Gastroesophageal sphincter (tissue), 4 donors: Measurements from ENCODE around the gene FUT8. TPM values are rescaled to one million over a fixed set of nuclear protein-coding genes. Genes with fewer than 3 reads are reported as not detected.

ENCODE experiments used
- ATAC-seq: fragments of 150-250 bp; one replicate; pipeline ENCODE4 v1.9.1; 2016; ENCODE audit warnings: mild to moderate bottlenecking, moderate library complexity
- H3K27ac ChIP-seq, 4 donors: fragments of 200-600 bp; sonication (generic) in 3 of 4; 1 replicate in 3 of 4; 2 replicates in 1 of 4; pipeline ENCODE4 v1.5.1; 2016 to 2019
- H3K27me3 ChIP-seq: fragments of 200-600 bp; sonication (generic); one replicate; pipeline ENCODE4 v1.5.1; 2019
- H3K36me3 ChIP-seq, 2 donors: fragments of 200-600 bp; sonication (generic); one replicate each; pipeline ENCODE4 v1.5.1; 2019; ENCODE audit warnings: control low read depth in 1 of 2
- H3K4me1 ChIP-seq, 3 donors: fragments of 200-600 bp; sonication (generic); 1 replicate in 2 of 3; 2 replicates in 1 of 3; pipeline ENCODE4 v1.5.1; 2016 to 2019; ENCODE audit warnings: control low read depth in 2 of 3
- H3K4me3 ChIP-seq, 2 donors: fragments of 200-600 bp; sonication (generic); one replicate each; pipeline ENCODE4 v1.5.1; 2019; ENCODE audit warnings: mild to moderate bottlenecking in 1 of 2, moderate library complexity in 1 of 2
- H3K9me3 ChIP-seq, 3 donors: fragments of 200-600 bp; sonication (generic); one replicate each; pipeline ENCODE4 v1.5.1; 2017 to 2019; ENCODE audit warnings: control low read depth in 2 of 3
- CTCF ChIP-seq, 4 experiments: fragments of 200-600 bp in 2 of 4; fragments of 450-650 bp in 2 of 4; sonication (generic) in 1 of 4; IDR thresholded peaks; one replicate each; pipeline ENCODE4 v1.5.1; 2017 to 2019; ENCODE audit warnings: antibody characterized with exemption in 4 of 4, mild to moderate bottlenecking in 2 of 4, moderate library complexity in 2 of 4
- EP300 ChIP-seq: sonication (generic); formaldehyde crosslinking; IDR thresholded peaks from one replicate; pipeline ENCODE4 v1.6.1; 2017; ENCODE audit warnings: antibody characterized with exemption, mild to moderate bottlenecking
- POLR2A ChIP-seq, 2 donors: fragments of 450-650 bp; IDR thresholded peaks; one replicate each; pipeline ENCODE4 v1.6.1; 2017; ENCODE audit warnings: antibody characterized with exemption in 2 of 2, mild to moderate bottlenecking in 2 of 2, moderate library complexity in 1 of 2
- POLR2AphosphoS5 ChIP-seq: sonication (generic); formaldehyde crosslinking; IDR thresholded peaks from one replicate; pipeline ENCODE4 v1.6.1; 2017; ENCODE audit warnings: antibody characterized with exemption
- whole genome bisulfite sequencing, 2 donors: methylation state at CpG; one replicate each; pipeline ENCODE4 v1.1.5; 2018; ENCODE audit warnings: low coverage in 1 of 2; 5-methylcytosine and 5-hydroxymethylcytosine counted together
- total RNA-seq, 4 donors: library from RNA; depleted of rRNA; stranded (reverse); fragments of >200 nt; gene quantifications; one replicate each; pipeline ENCODE4 v1.1.0, GENCODE V29; 2016

The FUT8 gene
- total RNA-seq, 4 donors from 2014 or later = 16.9 to 35.2 (median 30.8) TPM

GRCh38 chr14:65487783-65488494 is 75.4 kb downstream of the FUT8 start:
- 90 to 100% methylated on average over 3 of the region's 4 CpGs for WGBS, 2 donors
- no peaks in the 10 kb centered on the region for H3K9me3 ChIP-seq
- H3K27ac ChIP-seq = no peak overlapping the region
- TF ChIP-seq POLR2AphosphoS5 (no peak), EP300 (no peak), CTCF (IDR thresholded peaks at IDR 0.05) (no peak), POLR2A (IDR thresholded peaks at IDR 0.05) (no peak)
- peaks cover 0 to 19% (median 0%) of the 10 kb centered on the region in 3 donors for H3K4me1 ChIP-seq
- H3K27me3 ChIP-seq = no peaks in the 10 kb centered on the region
- H3K36me3 ChIP-seq = no peaks in the 10 kb centered on the region
- no peak overlapping the region for H3K4me3 ChIP-seq
- ATAC-seq = no peak

DNA sequence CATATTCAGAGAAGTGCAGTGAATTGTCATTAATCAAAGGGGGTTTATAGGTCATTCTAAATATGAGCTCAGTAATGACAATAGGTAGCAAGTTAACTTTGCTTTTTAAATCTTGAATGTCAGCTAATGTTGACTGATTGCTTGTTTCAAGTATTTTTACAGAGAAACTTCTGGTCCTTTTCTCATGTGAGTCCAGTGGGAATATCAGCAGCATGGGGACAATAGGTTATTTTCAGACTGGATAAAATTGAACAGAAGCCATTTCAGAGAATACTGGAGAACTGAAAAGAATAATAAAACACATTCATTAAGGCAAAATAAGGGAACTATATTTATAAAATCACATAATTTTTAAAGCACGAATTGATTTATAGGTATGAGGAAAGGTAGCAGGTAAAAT is 78.7 kb downstream of the FUT8 start:
- TF ChIP-seq CTCF (IDR thresholded peaks at IDR 0.05) (no peak), POLR2AphosphoS5 (no peak), POLR2A (IDR thresholded peaks at IDR 0.05) (no peak), EP300 (no peak)
- no peak for ATAC-seq
- Histone ChIP-seq H3K27me3 (no peaks in the 10 kb centered on the region), H3K4me3 (no peak overlapping the region), H3K9me3 (no peaks in the 10 kb centered on the region), H3K27ac (no peak overlapping the region), H3K36me3 (no peaks in the 10 kb centered on the region), H3K4me1 (peaks cover 0 to 14% (median 0%) of the 10 kb centered on the region in 3 donors)
- WGBS, 2 donors = 67 to 70% methylated on average over 1 of the region's 1 CpG

DNA sequence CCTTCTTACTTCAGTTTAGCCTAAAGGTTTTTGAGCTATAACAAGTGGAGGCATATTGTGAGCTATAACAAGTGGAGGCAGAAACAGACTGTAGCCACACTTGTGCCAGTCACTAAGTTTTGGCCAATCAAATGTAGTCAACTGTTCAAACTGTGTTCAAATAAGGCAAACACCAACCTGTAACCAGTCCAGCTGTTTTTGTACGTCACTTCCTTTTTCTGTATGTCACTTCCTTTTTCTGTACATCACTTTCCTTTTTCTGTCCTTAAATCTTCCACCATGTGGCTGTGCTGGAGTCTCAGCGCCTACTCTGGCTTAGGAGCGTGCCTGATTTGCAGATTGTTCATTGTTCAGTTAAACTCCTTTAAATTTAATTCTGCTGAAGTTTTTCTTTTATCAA is 79.7 kb downstream of the FUT8 start:
- TF ChIP-seq CTCF (IDR thresholded peaks at IDR 0.05) (no peak), POLR2AphosphoS5 (no peak), POLR2A (IDR thresholded peaks at IDR 0.05) (no peak), EP300 (no peak)
- Histone ChIP-seq H3K36me3 (no peaks in the 10 kb centered on the region), H3K4me1 (peaks cover 0 to 4% (median 0%) of the 10 kb centered on the region in 3 donors), H3K4me3 (no peak overlapping the region), H3K27ac (no peak overlapping the region), H3K9me3 (no peaks in the 10 kb centered on the region), H3K27me3 (no peaks in the 10 kb centered on the region)
- no peak for ATAC-seq
- WGBS, 2 donors = 96 to 100% methylated on average over 1 to 3 of the region's 3 CpGs

DNA sequence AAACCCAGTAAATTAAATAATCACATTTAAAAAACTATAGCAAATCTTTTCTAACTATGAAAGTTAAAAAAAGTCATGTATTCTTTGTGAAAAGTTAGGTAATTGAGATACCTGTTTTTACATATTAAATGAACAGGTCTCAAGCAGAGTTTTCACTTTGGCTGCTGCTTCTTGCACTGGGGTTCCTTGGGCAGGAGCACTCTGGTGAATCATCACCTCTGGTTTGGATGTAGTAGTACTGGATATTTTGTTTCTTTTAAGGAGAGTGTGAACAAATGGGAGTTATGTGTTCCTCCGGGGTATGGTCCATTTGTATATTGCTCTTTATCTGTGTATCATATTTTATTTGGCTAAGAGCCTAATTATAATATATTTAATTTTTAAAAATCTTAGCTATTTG is 82.7 kb downstream of the FUT8 start:
- Histone ChIP-seq H3K4me1 (peaks cover 0 to 15% (median 0%) of the 10 kb centered on the region in 3 donors), H3K27me3 (no peaks in the 10 kb centered on the region), H3K9me3 (no peaks in the 10 kb centered on the region), H3K4me3 (no peak overlapping the region), H3K36me3 (no peaks in the 10 kb centered on the region), H3K27ac (no peak overlapping the region)
- no peak for ATAC-seq
- 28 to 57% methylated on average over 1 of the region's 1 CpG for WGBS, 2 donors
- no peak for TF ChIP-seq POLR2AphosphoS5
- TF ChIP-seq EP300 = no peak
- no peak for TF ChIP-seq CTCF (IDR thresholded peaks at IDR 0.05)
- no peak for TF ChIP-seq POLR2A (IDR thresholded peaks at IDR 0.05)
